Middle frontal gyrus (tissue), 1 donor: ENCODE data around the gene ZNF382.

Experiments
- DNase-seq: peaks from one replicate; pipeline ENCODE4 v3.0.0-alpha.2; 2015; ENCODE audit warnings: low spot score; ENCODE audit errors: extremely low spot score

The ZNF382 gene

GRCh38 chr19:36679455-36679854, 74.3 kb downstream of the ZNF382 start:
- no peak for DNase-seq
